Stimulated activated naive B cell treated with anti-CD40 and anti-IgM and Interleukin-4, amounts not matched to agents 10 μg/mL and 1 μg/mL and 100 μg/mL, for 72 hours (primary cell): ENCODE data around the gene ZNF654.
"Not testable (repeated sequence)": the region's sequence is repeated elsewhere in the genome, so short reads cannot be mapped to it uniquely, and the experiment has no call there.

Experiments used
- ATAC-seq, 2 donors: fragments of 150-1000 bp; cut with Tn5 transposase; replicated peaks; 2 replicates each; pipeline ENCODE4 v1.10.0; 2021; ENCODE audit warnings: moderate library complexity in 1 of 2
- DNase-seq: peaks from one replicate; pipeline ENCODE4 v3.0.0; 2021
- H3K27ac Mint-ChIP-seq: one replicate; pipeline ENCODE4 v1.8.0; 2022; ENCODE audit warnings: mild to moderate bottlenecking, mixed read lengths
- H3K27me3 Mint-ChIP-seq, 2 donors: one replicate each; pipeline ENCODE4 v1.8.0; 2022; ENCODE audit warnings: mixed read lengths in 2 of 2
- H3K36me3 Mint-ChIP-seq, 2 donors: one replicate each; pipeline ENCODE4 v1.8.0; 2022; ENCODE audit warnings: mixed read lengths in 2 of 2, mild to moderate bottlenecking in 1 of 2
- H3K4me1 Mint-ChIP-seq, 2 donors: one replicate each; pipeline ENCODE4 v1.8.0; 2022; ENCODE audit warnings: mixed read lengths in 2 of 2, mild to moderate bottlenecking in 1 of 2
- H3K4me3 Mint-ChIP-seq, 2 donors: one replicate each; pipeline ENCODE4 v1.8.0; 2022; ENCODE audit warnings: mild to moderate bottlenecking in 2 of 2, mixed read lengths in 2 of 2, moderate library complexity in 1 of 2
- H3K9me3 Mint-ChIP-seq, 2 donors: one replicate each; pipeline ENCODE4 v1.8.0; 2022; ENCODE audit warnings: mixed read lengths in 2 of 2, mild to moderate bottlenecking in 1 of 2

ZNF654 gene

GRCh38 chr3:88090681-88091080 lies 31.6 kb downstream of the ZNF654 start:
- Mint-ChIP-seq H3K27me3 (no peaks in the 10 kb centered on the region), H3K4me3 (no peak overlapping the region), H3K9me3 (peaks cover 4 to 6% of the 10 kb centered on the region in 2 donors), H3K27ac (no peak overlapping the region), H3K36me3 (peaks cover 26 to 32% of the 10 kb centered on the region in 2 donors), H3K4me1 (peaks cover 0 to 6% of the 10 kb centered on the region in 2 donors)
- ATAC-seq, result no peak
- no peak for DNase-seq

- ATAC-seq, result no peak
- peaks cover 0 to 6% of the 10 kb centered on the region in 2 donors for H3K4me1 Mint-ChIP-seq
- no peak overlapping the region for H3K4me3 Mint-ChIP-seq
- DNase-seq, result no peak
- no peaks in the 10 kb centered on the region for H3K27me3 Mint-ChIP-seq
- peaks cover 32 to 37% of the 10 kb centered on the region in 2 donors for H3K36me3 Mint-ChIP-seq
- H3K9me3 Mint-ChIP-seq, result peaks cover 4 to 6% of the 10 kb centered on the region in 2 donors
- no peak overlapping the region for H3K27ac Mint-ChIP-seq
Observed at GRCh38 chr3:88092270-88092669, 33.2 kb downstream of the ZNF654 start.

- Mint-ChIP-seq H3K4me1 (peaks cover 0 to 13% of the 10 kb centered on the region in 2 donors), H3K27ac (no peak overlapping the region), H3K36me3 (peaks cover 42 to 44% of the 10 kb centered on the region in 2 donors), H3K27me3 (no peaks in the 10 kb centered on the region), H3K9me3 (peaks cover 6 to 10% of the 10 kb centered on the region in 2 donors), H3K4me3 (no peak overlapping the region)
- DNase-seq (no peak), ATAC-seq (no peak)
Observed at GRCh38 chr3:88093266-88093665, 34.2 kb downstream of the ZNF654 start.

GRCh38 chr3:88101142-88101541 lies 42.1 kb downstream of the ZNF654 start:
- no peak overlapping the region for H3K4me3 Mint-ChIP-seq
- no peaks in the 10 kb centered on the region for H3K27me3 Mint-ChIP-seq
- H3K4me1 Mint-ChIP-seq, result peaks cover 7 to 27% of the 10 kb centered on the region in 2 donors
- H3K9me3 Mint-ChIP-seq, result peaks cover 0 to 14% of the 10 kb centered on the region in 2 donors
- no peak for ATAC-seq
- no peak overlapping the region for H3K27ac Mint-ChIP-seq
- DNase-seq, result no peak
- peaks cover 34 to 43% of the 10 kb centered on the region in 2 donors for H3K36me3 Mint-ChIP-seq

- DNase-seq (no peak), ATAC-seq (no peak)
- H3K4me3 Mint-ChIP-seq, result no peak overlapping the region
- peaks cover 15 to 23% of the 10 kb centered on the region in 2 donors for H3K36me3 Mint-ChIP-seq
- no peak overlapping the region for H3K27ac Mint-ChIP-seq
- H3K4me1 Mint-ChIP-seq, result peaks cover 7 to 13% of the 10 kb centered on the region in 2 donors
- peaks cover 0 to 6% of the 10 kb centered on the region in 2 donors for H3K9me3 Mint-ChIP-seq
- H3K27me3 Mint-ChIP-seq, result no peaks in the 10 kb centered on the region
Observed at GRCh38 chr3:88105325-88105724, 46.3 kb downstream of the ZNF654 start.

- no peaks in the 10 kb centered on the region for H3K27me3 Mint-ChIP-seq
- no peak overlapping the region for H3K27ac Mint-ChIP-seq
- H3K36me3 Mint-ChIP-seq, result peaks cover 5 to 21% of the 10 kb centered on the region in 2 donors
- no peak overlapping the region for H3K4me3 Mint-ChIP-seq
- H3K4me1 Mint-ChIP-seq, result peaks cover 3 to 5% of the 10 kb centered on the region in 2 donors
- peak in 1 of 2 donors; percentile 45 for ATAC-seq
- no peaks in the 10 kb centered on the region for H3K9me3 Mint-ChIP-seq
- DNase-seq, result no peak
Observed at GRCh38 chr3:88112289-88112688, 53.2 kb downstream of the ZNF654 start.

- Mint-ChIP-seq H3K9me3 (no peaks in the 10 kb centered on the region), H3K36me3 (peaks cover 5 to 26% of the 10 kb centered on the region in 2 donors), H3K27ac (no peak overlapping the region), H3K4me3 (no peak overlapping the region), H3K4me1 (peaks cover 5 to 10% of the 10 kb centered on the region in 2 donors), H3K27me3 (no peaks in the 10 kb centered on the region)
- peak; percentile 87 to 91 for ATAC-seq
- peak; percentile 24 for DNase-seq
Observed at GRCh38 chr3:88113311-88114162, 54.5 kb downstream of the ZNF654 start.

GRCh38 chr3:88114878-88115549 lies 56.0 kb downstream of the ZNF654 start:
- H3K27ac Mint-ChIP-seq, result no peak overlapping the region
- DNase-seq, result no peak

GRCh38 chr3:88117683-88118082 lies 58.6 kb downstream of the ZNF654 start:
- ATAC-seq (no peak), DNase-seq (no peak)
- Mint-ChIP-seq H3K9me3 (no peaks in the 10 kb centered on the region), H3K36me3 (peaks cover 11 to 37% of the 10 kb centered on the region in 2 donors), H3K4me3 (no peak overlapping the region), H3K4me1 (peaks cover 4 to 10% of the 10 kb centered on the region in 2 donors), H3K27ac (no peak overlapping the region), H3K27me3 (no peaks in the 10 kb centered on the region)

More at GRCh38 chr3:88114878-88115549, 56.0 kb downstream of the ZNF654 start:
- no peak overlapping the region for H3K4me3 Mint-ChIP-seq
- no peaks in the 10 kb centered on the region for H3K9me3 Mint-ChIP-seq
- H3K27me3 Mint-ChIP-seq, result no peaks in the 10 kb centered on the region
- peaks cover 5 to 10% of the 10 kb centered on the region in 2 donors for H3K4me1 Mint-ChIP-seq
- ATAC-seq, result no peak
- peaks cover 5 to 26% of the 10 kb centered on the region in 2 donors for H3K36me3 Mint-ChIP-seq

- H3K27me3 Mint-ChIP-seq, ATAC-seq, H3K9me3 Mint-ChIP-seq, H3K4me3 Mint-ChIP-seq, DNase-seq, H3K4me1 Mint-ChIP-seq, H3K27ac Mint-ChIP-seq: not testable (repeated sequence)
- H3K36me3 Mint-ChIP-seq, result peaks cover 11 to 37% of the 10 kb centered on the region in 2 donors
Observed at GRCh38 chr3:88118603-88119002, 59.5 kb downstream of the ZNF654 start.

- Mint-ChIP-seq H3K36me3 (peaks cover 14 to 16% of the 10 kb centered on the region in 2 donors), H3K27ac (no peak overlapping the region), H3K4me1 (peaks cover 2 to 7% of the 10 kb centered on the region in 2 donors), H3K4me3 (no peak overlapping the region), H3K9me3 (no peaks in the 10 kb centered on the region), H3K27me3 (no peaks in the 10 kb centered on the region)
- no peak for ATAC-seq
- DNase-seq, result no peak
Observed at GRCh38 chr3:88123526-88123925, 64.5 kb downstream of the ZNF654 start.

- DNase-seq, result no peak
- ATAC-seq, result no peak
- H3K27ac Mint-ChIP-seq, result no peak overlapping the region
- H3K4me3 Mint-ChIP-seq, result no peak overlapping the region
- no peaks in the 10 kb centered on the region for H3K9me3 Mint-ChIP-seq
- peaks cover 0 to 11% of the 10 kb centered on the region in 2 donors for H3K4me1 Mint-ChIP-seq
- H3K27me3 Mint-ChIP-seq, result no peaks in the 10 kb centered on the region
- peaks cover 14 to 25% of the 10 kb centered on the region in 2 donors for H3K36me3 Mint-ChIP-seq
Observed at GRCh38 chr3:88131695-88132094, 72.6 kb downstream of the ZNF654 start.

- no peak for DNase-seq
- Mint-ChIP-seq H3K36me3 (peaks cover 10 to 23% of the 10 kb centered on the region in 2 donors), H3K4me3 (no peak overlapping the region), H3K27me3 (no peaks in the 10 kb centered on the region), H3K4me1 (peaks cover 0 to 5% of the 10 kb centered on the region in 2 donors), H3K27ac (no peak overlapping the region), H3K9me3 (no peaks in the 10 kb centered on the region)
- ATAC-seq, result no peak
Observed at GRCh38 chr3:88132894-88133293, 73.8 kb downstream of the ZNF654 start.

GRCh38 chr3:88133711-88134263 lies 74.7 kb downstream of the ZNF654 start:
- H3K4me1 Mint-ChIP-seq, result peaks cover 0 to 5% of the 10 kb centered on the region in 2 donors
- DNase-seq (no peak), ATAC-seq (no peak)
- H3K27ac Mint-ChIP-seq, result no peak overlapping the region
- H3K36me3 Mint-ChIP-seq, result peaks cover 10 to 23% of the 10 kb centered on the region in 2 donors
- no peaks in the 10 kb centered on the region for H3K9me3 Mint-ChIP-seq
- no peaks in the 10 kb centered on the region for H3K27me3 Mint-ChIP-seq
- H3K4me3 Mint-ChIP-seq, result no peak overlapping the region
